A549 (cell line): Measurements from ENCODE around the gene MRAP2.

Experiments
- BHLHE40 ChIP-seq: IDR thresholded peaks from 2 replicates; pipeline ENCODE4 v1.6.1; 2012; ENCODE audit warnings: low read depth, low read length, inconsistent platforms
- CEBPB ChIP-seq, 2 experiments: fragments of >200 bp in 1 of 2; sonication (Bioruptor Twin) in 1 of 2; formaldehyde crosslinking in 1 of 2; IDR thresholded peaks; 2 replicates each; pipeline ENCODE4 v1.6.1; 2012 to 2016
- CTCF ChIP-seq: fragments of >200 bp; sonication (Bioruptor Twin); formaldehyde crosslinking; IDR thresholded peaks from 3 replicates; pipeline ENCODE4 v1.5.1; 2016
- FOSL2 ChIP-seq, 2 experiments: fragments of 450-650 bp in 1 of 2; fragments of >200 bp in 1 of 2; sonication (Bioruptor Twin) in 1 of 2; formaldehyde crosslinking; IDR thresholded peaks; 2 replicates each; pipeline versions ENCODE4 v1.5.0 to v1.6.1; 2016 to 2020; ENCODE audit warnings: mild to moderate bottlenecking in 1 of 2, moderate library complexity in 1 of 2
- HDAC2 ChIP-seq: fragments of 200-600 bp; sonication (generic); IDR thresholded peaks from 2 replicates; pipeline ENCODE4 v1.6.1; 2016
- HMGXB4 ChIP-seq: fragments of 250-450 bp; sonication (Bioruptor Pico); IDR thresholded peaks from 2 replicates; pipeline ENCODE4 v1.5.0; 2021; ENCODE audit warnings: mild to moderate bottlenecking, moderate library complexity, borderline replicate concordance
- MAZ ChIP-seq: fragments of 150-350 bp; IDR thresholded peaks from 2 replicates; pipeline ENCODE4 v1.6.1; 2014; ENCODE audit warnings: antibody characterized with exemption, low read depth, low read length, borderline replicate concordance
- NR3C1 ChIP-seq: fragments of >200 bp; sonication (Bioruptor Twin); formaldehyde crosslinking; IDR thresholded peaks from 3 replicates; pipeline ENCODE4 v1.6.1; 2017
- POLR2A ChIP-seq: IDR thresholded peaks from 2 replicates; pipeline ENCODE4 v1.6.1; 2012; ENCODE audit warnings: mild to moderate bottlenecking, low read length
- RARB ChIP-seq: fragments of 250-450 bp; sonication (Bioruptor Pico); IDR thresholded peaks from 2 replicates; pipeline ENCODE4 v1.8.0; 2021; ENCODE audit warnings: mild to moderate bottlenecking, moderate library complexity
- RNF2 ChIP-seq: fragments of 200-600 bp; sonication (generic); IDR thresholded peaks from 2 replicates; pipeline ENCODE4 v1.6.1; 2016; ENCODE audit warnings: low read depth, mild to moderate bottlenecking, antibody characterized with exemption, moderate library complexity, borderline replicate concordance
- ZSCAN20 ChIP-seq: fragments of 250-450 bp; sonication (Bioruptor Pico); IDR thresholded peaks from 2 replicates; pipeline ENCODE4 v1.8.0; 2022; ENCODE audit warnings: mild to moderate bottlenecking, moderate library complexity

GRCh38 chr6:84061613-84062398, 28.2 kb downstream of the MRAP2 start:
- TF ChIP-seq CTCF (no peak), MAZ (no peak), CEBPB (IDR thresholded peaks at IDR 0.05) (no peak), RNF2 (no peak), HMGXB4 (no peak), BHLHE40 (no peak), HDAC2 (no peak), RARB (no peak), POLR2A (no peak), FOSL2 (IDR thresholded peaks at IDR 0.05) (no peak), FOSL2 (CRISPR knock-in tag; IDR thresholded peaks at IDR 0.05) (no peak), ZSCAN20 (CRISPR knock-in tag) (no peak), NR3C1 (no peak)
